DND-41 (cell line): ENCODE results near the gene OR2T8.

Experiments used
- CTCF ChIP-seq: IDR thresholded peaks from 2 replicates; pipeline ENCODE4 v1.5.1; 2012; ENCODE audit warnings: borderline replicate concordance, low read length, moderate library complexity, mild to moderate bottlenecking; ENCODE audit not compliant: poor library complexity, severe bottlenecking; ENCODE audit errors: extremely low read depth
- EZH2 ChIP-seq: IDR thresholded peaks from 3 replicates; pipeline ENCODE4 v1.6.1; 2012; ENCODE audit warnings: borderline replicate concordance, low read depth, mild to moderate bottlenecking, moderate library complexity, low read length, inconsistent platforms; ENCODE audit not compliant: severe bottlenecking

- TF ChIP-seq CTCF (no peak), EZH2 (no peak)
Observed at GRCh38 chr1:247948558-247948957, 28.5 kb downstream of the OR2T8 start, which contains the start of gene OR2L8.
